GM18526 (cell line): Measurements from ENCODE around the gene PTCH2.

ENCODE experiments used
- POLR2A ChIP-seq: IDR thresholded peaks from 3 replicates; pipeline ENCODE4 v1.6.1; 2011; ENCODE audit not compliant: insufficient read length; ENCODE audit errors: extremely low read depth

PTCH2 gene, protein sequence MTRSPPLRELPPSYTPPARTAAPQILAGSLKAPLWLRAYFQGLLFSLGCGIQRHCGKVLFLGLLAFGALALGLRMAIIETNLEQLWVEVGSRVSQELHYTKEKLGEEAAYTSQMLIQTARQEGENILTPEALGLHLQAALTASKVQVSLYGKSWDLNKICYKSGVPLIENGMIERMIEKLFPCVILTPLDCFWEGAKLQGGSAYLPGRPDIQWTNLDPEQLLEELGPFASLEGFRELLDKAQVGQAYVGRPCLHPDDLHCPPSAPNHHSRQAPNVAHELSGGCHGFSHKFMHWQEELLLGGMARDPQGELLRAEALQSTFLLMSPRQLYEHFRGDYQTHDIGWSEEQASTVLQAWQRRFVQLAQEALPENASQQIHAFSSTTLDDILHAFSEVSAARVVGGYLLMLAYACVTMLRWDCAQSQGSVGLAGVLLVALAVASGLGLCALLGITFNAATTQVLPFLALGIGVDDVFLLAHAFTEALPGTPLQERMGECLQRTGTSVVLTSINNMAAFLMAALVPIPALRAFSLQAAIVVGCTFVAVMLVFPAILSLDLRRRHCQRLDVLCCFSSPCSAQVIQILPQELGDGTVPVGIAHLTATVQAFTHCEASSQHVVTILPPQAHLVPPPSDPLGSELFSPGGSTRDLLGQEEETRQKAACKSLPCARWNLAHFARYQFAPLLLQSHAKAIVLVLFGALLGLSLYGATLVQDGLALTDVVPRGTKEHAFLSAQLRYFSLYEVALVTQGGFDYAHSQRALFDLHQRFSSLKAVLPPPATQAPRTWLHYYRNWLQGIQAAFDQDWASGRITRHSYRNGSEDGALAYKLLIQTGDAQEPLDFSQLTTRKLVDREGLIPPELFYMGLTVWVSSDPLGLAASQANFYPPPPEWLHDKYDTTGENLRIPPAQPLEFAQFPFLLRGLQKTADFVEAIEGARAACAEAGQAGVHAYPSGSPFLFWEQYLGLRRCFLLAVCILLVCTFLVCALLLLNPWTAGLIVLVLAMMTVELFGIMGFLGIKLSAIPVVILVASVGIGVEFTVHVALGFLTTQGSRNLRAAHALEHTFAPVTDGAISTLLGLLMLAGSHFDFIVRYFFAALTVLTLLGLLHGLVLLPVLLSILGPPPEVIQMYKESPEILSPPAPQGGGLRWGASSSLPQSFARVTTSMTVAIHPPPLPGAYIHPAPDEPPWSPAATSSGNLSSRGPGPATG

DNA sequence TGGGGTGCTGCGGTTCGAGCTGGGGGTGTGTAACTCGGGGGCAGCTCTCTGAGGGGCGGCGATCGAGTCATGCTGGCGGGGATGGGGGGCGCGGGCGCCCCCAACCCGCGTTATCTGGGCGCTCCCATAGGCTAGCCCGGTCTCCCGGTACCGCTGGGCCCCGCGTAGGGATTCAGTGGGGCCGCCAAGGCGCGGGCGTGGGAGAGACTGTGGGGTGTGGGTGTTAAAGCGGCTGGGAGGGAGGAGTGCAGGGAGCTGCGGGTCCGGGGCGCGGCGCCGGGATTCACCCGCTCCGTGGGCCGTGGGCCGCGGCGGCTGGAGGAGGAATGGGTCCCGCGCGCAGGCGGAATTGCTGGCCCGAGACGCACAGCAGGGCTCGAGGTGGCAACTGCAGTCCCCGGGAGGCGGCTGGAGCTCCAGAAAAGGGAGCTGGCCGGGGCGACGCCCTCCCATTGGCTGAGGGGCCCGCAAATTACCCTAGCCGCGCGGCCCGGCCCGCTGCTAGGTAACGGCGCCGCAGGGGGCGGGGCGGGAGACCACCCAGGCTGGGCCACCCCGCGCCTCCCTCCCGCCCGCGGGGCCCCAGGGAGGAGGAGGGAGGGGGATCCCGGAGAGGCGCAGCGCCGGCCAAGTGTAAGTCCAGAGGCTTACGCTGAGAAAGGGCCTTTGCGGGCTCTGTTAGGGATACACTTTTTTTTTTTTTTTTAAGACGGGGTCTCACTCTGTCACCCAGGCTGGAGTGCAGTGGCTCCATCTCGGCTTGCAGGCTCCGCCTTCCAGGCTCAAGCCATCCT, at the start of gene PTCH2:
Gene PTCH2 (minus strand): TSS at position 392 of the 794 bp plus-strand sequence. CDS start 321 bp downstream, at position 71.
- TF ChIP-seq POLR2A, result no peak

DNA sequence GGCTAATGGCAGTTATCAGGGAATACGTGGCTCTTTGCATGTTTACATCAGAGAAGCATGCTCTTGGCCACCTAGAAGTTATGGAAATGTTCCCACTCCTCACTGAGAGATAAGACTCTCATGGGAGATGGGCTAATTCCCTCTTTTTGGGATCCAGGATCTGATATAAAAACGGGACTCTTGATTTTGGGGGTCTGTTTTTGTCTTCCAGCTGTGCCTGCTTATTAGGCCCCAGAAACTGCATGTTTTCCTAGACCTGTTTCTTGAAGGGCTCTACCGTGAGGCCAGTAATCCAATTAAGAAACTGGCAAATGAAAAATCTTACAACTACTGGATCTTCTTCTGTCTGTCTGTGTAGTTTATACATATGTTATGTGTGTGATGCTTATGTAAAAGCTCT, 47.0 kb upstream of the PTCH2 start:
- TF ChIP-seq POLR2A, result no peak

DNA sequence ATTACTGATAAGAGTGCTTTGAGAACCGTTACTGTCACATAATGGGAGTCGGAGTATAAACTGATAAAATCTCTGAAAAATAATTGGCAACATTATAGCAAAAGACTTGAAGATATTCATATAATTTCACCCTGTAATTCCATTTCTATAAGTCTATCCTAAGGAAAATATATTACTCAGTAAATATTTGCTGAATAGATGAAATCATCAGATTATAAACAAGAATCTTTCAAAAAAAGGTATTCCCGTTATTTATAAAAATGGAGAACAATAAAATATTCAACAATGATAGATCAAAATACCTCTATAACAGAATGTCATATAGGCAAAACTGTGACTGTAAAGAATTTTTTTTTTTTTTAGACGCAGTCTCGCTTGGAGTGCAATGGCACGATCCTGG, 42.4 kb upstream of the PTCH2 start:
- no peak for TF ChIP-seq POLR2A

- no peak for TF ChIP-seq POLR2A
Measured at GRCh38 chr1:44884746-44885145, 41.7 kb upstream of the PTCH2 start.

DNA sequence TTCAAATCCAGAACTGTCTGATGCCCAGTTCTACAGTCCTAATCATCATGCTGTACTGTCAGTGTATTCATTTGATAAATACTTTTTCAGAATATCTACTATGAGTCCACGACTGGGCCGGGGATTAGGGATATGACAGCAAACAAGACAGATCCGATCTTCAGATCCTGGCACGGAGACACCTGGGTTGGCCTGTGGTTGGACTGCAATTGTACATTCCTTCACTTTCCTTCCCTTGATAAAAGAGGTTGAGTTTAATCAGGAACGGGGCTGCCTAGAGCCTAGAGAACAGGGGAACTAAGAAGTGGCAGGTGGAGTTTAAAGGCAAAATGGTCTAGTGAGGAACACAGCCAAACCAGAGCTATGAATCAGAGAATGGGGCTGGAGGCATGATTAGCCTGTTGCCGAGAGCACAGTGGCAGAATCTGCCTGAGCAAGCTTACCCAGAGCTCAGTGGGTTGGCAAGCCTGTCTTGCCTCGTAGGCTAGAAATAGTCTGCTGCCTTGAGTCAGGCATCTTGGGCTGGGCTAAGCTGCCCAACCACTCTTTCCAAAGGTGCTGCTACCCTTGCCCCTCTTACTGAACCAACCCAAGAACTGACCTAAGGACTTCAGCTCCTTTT, 38.1 kb upstream of the PTCH2 start:
- no peak for TF ChIP-seq POLR2A

- TF ChIP-seq POLR2A, result no peak
Measured at GRCh38 chr1:44874155-44874554, 31.1 kb upstream of the PTCH2 start.

DNA sequence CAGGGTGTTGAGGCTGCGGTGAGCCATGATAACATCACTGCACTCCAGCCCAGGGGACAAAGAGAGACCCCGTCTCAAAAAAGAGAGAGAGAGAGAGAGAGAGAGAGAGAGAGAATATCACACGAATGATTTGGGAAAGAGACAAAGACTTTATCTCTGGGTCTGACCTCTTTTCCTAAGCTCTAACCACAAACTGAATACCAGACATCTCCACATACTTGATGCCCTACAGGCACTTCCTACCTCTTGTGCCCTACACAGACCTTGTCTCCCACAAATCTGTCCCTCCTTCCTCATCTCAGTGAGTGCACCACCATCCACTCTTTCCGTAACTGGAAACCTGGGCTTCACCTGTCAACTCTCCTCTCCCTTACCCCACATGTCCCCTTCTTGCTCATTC, 27.0 kb upstream of the PTCH2 start:
- TF ChIP-seq POLR2A, result no peak

DNA sequence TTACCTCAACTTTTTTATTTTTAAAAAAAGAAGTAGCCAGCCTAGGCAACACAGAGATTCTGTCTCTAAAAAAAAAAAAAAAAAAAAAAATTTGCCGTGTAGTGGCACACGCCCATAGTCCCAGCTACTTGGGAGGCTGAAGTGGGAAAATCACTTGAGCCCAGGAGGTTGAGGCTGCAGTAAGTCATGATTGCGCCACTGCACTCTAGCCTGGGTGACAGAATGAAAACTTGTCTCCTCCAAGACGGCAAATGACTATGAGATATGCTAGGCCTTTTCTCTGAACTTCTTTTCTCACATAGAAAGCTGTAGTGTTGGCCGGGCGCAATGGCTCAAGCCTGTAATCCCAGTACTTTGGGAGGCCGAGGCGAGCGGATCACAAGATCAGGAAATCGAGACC, 24.7 kb upstream of the PTCH2 start:
- no peak for TF ChIP-seq POLR2A

- no peak for TF ChIP-seq POLR2A
Measured at GRCh38 chr1:44862829-44863401, 19.9 kb upstream of the PTCH2 start.

GRCh38 chr1:44860891-44861425, 17.9 kb upstream of the PTCH2 start:
- TF ChIP-seq POLR2A, result no peak

DNA sequence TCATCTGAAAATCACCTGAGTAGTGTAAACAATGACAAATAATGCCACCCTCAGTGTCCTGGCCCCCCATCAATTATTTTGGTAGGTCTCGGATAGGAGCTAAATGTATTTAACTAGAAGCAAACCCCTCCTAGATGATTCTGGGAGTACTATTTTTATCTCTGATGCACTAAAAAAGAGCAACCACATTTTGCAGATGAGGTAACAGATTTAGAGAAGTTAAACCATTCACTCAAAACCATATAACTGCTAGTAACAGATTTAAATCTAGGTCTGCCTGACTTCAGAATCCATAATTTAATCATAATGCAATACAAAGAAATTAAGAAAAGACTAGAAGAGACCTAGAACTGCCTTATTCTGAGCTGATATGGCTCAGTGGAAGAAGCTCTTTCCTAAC, 17.3 kb upstream of the PTCH2 start:
- TF ChIP-seq POLR2A, result no peak

- no peak for TF ChIP-seq POLR2A
Measured at GRCh38 chr1:44857446-44857845, 14.4 kb upstream of the PTCH2 start.

GRCh38 chr1:44855742-44856141, 12.7 kb upstream of the PTCH2 start:
- no peak for TF ChIP-seq POLR2A

DNA sequence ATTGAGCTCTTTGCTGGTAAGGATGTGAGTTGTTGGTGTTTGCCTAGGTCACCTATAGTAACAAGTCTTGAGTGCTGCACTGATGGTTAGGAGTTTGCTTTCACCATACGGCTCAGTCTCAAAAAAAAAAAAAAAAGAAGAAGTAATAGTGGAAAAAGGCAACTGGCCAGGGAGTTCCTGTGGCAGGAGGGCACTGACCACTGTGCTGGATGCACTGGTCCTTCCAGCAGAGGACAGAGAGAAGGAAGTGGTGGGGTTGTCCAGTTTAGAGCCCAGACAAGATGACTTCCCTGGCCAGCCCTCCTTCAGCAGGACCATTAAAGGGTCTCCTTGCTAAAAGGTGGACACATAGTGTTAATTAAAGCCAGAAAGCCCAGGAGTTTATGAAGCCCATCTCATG, 11.9 kb upstream of the PTCH2 start:
- no peak for TF ChIP-seq POLR2A

DNA sequence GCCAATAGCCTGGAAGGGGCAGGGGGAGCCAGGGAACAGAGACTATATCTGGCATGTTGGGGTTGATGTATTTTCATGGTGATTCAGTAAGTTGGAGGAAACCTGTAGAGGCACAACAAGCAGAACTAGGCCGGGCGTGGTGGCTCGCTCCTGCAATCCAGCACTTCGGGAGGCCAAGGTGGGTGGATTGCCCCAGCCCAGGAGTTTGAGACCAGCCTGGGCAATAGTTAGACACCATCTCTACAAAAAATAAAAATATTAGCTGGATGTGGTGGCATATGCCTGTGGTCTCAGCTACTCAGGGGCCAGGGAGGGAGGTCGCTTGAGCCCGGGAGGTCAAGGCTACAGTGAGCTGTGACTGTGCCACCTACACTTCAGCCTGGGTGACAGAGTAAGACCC, 10.1 kb upstream of the PTCH2 start:
- no peak for TF ChIP-seq POLR2A
